VCaP (cell line): Measurements from ENCODE around the gene DDX24.

Experiments used
- H3K27ac ChIP-seq: fragments of 450-650 bp; 2 replicates; pipeline ENCODE4 v1.5.1; 2017
- CTCF ChIP-seq: fragments of 450-650 bp; conservative IDR thresholded peaks from 2 replicates; pipeline ENCODE4 v1.5.1; 2017; ENCODE audit warnings: mild to moderate bottlenecking, moderate library complexity

The DDX24 gene

GRCh38 chr14:94113490-94113889, 32.5 kb upstream of the DDX24 start:
- TF ChIP-seq CTCF: no peak
- H3K27ac ChIP-seq: no peak overlapping the region; the same call in 1 of the 2 replicates

GRCh38 chr14:94113073-94113472, 32.1 kb upstream of the DDX24 start:
- H3K27ac ChIP-seq: no peak overlapping the region; the same call in 1 of the 2 replicates
- TF ChIP-seq CTCF: no peak

- no peak for TF ChIP-seq CTCF
- no peak overlapping the region; the same call in 1 of the 2 replicates for H3K27ac ChIP-seq
Measured at GRCh38 chr14:94112513-94113063, 31.6 kb upstream of the DDX24 start.

GRCh38 chr14:94111276-94112095, 30.5 kb upstream of the DDX24 start:
- no peak for TF ChIP-seq CTCF
- H3K27ac ChIP-seq: no peak overlapping the region

GRCh38 chr14:94110552-94111181, 29.7 kb upstream of the DDX24 start, which contains the start of gene IFI27:
TSS of gene IFI27 (plus strand) at chr14:94110736.
- no peak for TF ChIP-seq CTCF
- no peak within 1 kb of the TSS for H3K27ac ChIP-seq

GRCh38 chr14:94109915-94110250, 28.9 kb upstream of the DDX24 start:
- H3K27ac ChIP-seq: no peak overlapping the region
- no peak for TF ChIP-seq CTCF

GRCh38 chr14:94104731-94105130, 23.7 kb upstream of the DDX24 start:
- no peak overlapping the region for H3K27ac ChIP-seq
- TF ChIP-seq CTCF: no peak
